ENCODE results near the gene ERRFI1. TPM values are rescaled to one million over a fixed set of nuclear protein-coding genes. Genes with fewer than 3 reads are reported as not detected.
A peak's percentile ranks its signal among the peaks of the same experiment; 100 is the strongest.

Gene ERRFI1
- total RNA-seq, 1 donor from 2014 or later = 2.0 TPM

- no peak for DNase-seq
- no peaks in the 10 kb centered on the region for H3K9me3 Mint-ChIP-seq
- H3K27me3 Mint-ChIP-seq = peaks cover 30% of the 10 kb centered on the region
- no peak overlapping the region for H3K4me3 Mint-ChIP-seq
- H3K4me1 Mint-ChIP-seq = peaks cover 7% of the 10 kb centered on the region
- no peaks in the 10 kb centered on the region for H3K36me3 Mint-ChIP-seq (ENCODE audit: low read depth)
- intact Hi-C loops (cut with micrococcal nuclease) = loop anchor here (1.0 kb wide), 1 partner anchor 283 kb away; no protein-coding TSS in a partner anchor
- no peak overlapping the region for H3K27ac Mint-ChIP-seq
Measured at GRCh38 chr1:8031176-8031785, 5.2 kb upstream of the ERRFI1 start.

GRCh38 chr1:8028571-8028910, 2.4 kb upstream of the ERRFI1 start:
- no peaks in the 10 kb centered on the region for H3K36me3 Mint-ChIP-seq (ENCODE audit: low read depth)
- H3K4me1 Mint-ChIP-seq = peaks cover 12% of the 10 kb centered on the region
- H3K27me3 Mint-ChIP-seq = peaks cover 45% of the 10 kb centered on the region
- no peak overlapping the region for H3K4me3 Mint-ChIP-seq
- H3K27ac Mint-ChIP-seq = no peak overlapping the region
- no peak for DNase-seq
- no peaks in the 10 kb centered on the region for H3K9me3 Mint-ChIP-seq
- intact Hi-C loops (cut with micrococcal nuclease) = no loop called here

- Mint-ChIP-seq H3K4me3 (no peak overlapping the region), H3K9me3 (no peaks in the 10 kb centered on the region), H3K4me1 (peaks cover 10% of the 10 kb centered on the region), H3K36me3 (ENCODE audit: low read depth) (no peaks in the 10 kb centered on the region), H3K27me3 (peaks cover 51% of the 10 kb centered on the region), H3K27ac (peak overlapping the region; percentile 32)
- no peak for DNase-seq
- intact Hi-C loops (cut with micrococcal nuclease) = no loop called here
Measured at GRCh38 chr1:8027748-8028570, 1.9 kb upstream of the ERRFI1 start.

- H3K4me3 Mint-ChIP-seq = peak overlapping the region; percentile 71
- no peaks in the 10 kb centered on the region for H3K36me3 Mint-ChIP-seq (ENCODE audit: low read depth)
- H3K4me1 Mint-ChIP-seq = peaks cover 10% of the 10 kb centered on the region
- no peaks in the 10 kb centered on the region for H3K9me3 Mint-ChIP-seq
- peaks cover 57% of the 10 kb centered on the region for H3K27me3 Mint-ChIP-seq
- peak overlapping the region; percentile 74 for H3K27ac Mint-ChIP-seq
- no peak for DNase-seq
- intact Hi-C loops (cut with micrococcal nuclease) = loop anchor here (1.0 kb wide), 2 partner anchors 45 to 291 kb away; partner anchors contain the start of gene SLC45A1
Measured at GRCh38 chr1:8026976-8027747, 1.1 kb upstream of the ERRFI1 start.

GRCh38 chr1:8025671-8026144, 401 bp downstream of the ERRFI1 start:
- peak overlapping the region; percentile 89 for H3K4me3 Mint-ChIP-seq
- no peaks in the 10 kb centered on the region for H3K36me3 Mint-ChIP-seq (ENCODE audit: low read depth)
- H3K4me1 Mint-ChIP-seq = peaks cover 10% of the 10 kb centered on the region
- no peaks in the 10 kb centered on the region for H3K9me3 Mint-ChIP-seq
- H3K27ac Mint-ChIP-seq = peak overlapping the region; percentile 76
- intact Hi-C loops (cut with micrococcal nuclease) = loop anchor here (1.0 kb wide), 2 partner anchors 43 to 293 kb away; partner anchors contain the start of gene SLC45A1
- DNase-seq = no peak
- H3K27me3 Mint-ChIP-seq = peaks cover 64% of the 10 kb centered on the region

GRCh38 chr1:8025061-8025670, 943 bp downstream of the ERRFI1 start:
- Mint-ChIP-seq H3K27me3 (peaks cover 65% of the 10 kb centered on the region), H3K4me1 (peaks cover 10% of the 10 kb centered on the region), H3K36me3 (ENCODE audit: low read depth) (no peaks in the 10 kb centered on the region), H3K27ac (peak overlapping the region; percentile 76), H3K9me3 (no peaks in the 10 kb centered on the region), H3K4me3 (peak overlapping the region; percentile 89)
- intact Hi-C loops (cut with micrococcal nuclease) = no loop called here
- DNase-seq = no peak

- peaks cover 10% of the 10 kb centered on the region for H3K4me1 Mint-ChIP-seq
- H3K27me3 Mint-ChIP-seq = peaks cover 72% of the 10 kb centered on the region
- DNase-seq = no peak
- intact Hi-C loops (cut with micrococcal nuclease) = no loop called here
- no peak overlapping the region for H3K4me3 Mint-ChIP-seq
- no peaks in the 10 kb centered on the region for H3K9me3 Mint-ChIP-seq
- no peaks in the 10 kb centered on the region for H3K36me3 Mint-ChIP-seq (ENCODE audit: low read depth)
- H3K27ac Mint-ChIP-seq = no peak overlapping the region
Measured at GRCh38 chr1:8024329-8024728, 1.8 kb downstream of the ERRFI1 start.

- H3K9me3 Mint-ChIP-seq = no peaks in the 10 kb centered on the region
- no peak overlapping the region for H3K4me3 Mint-ChIP-seq
- no peak overlapping the region for H3K27ac Mint-ChIP-seq
- intact Hi-C loops (cut with micrococcal nuclease) = no loop called here
- peaks cover 10% of the 10 kb centered on the region for H3K4me1 Mint-ChIP-seq
- no peaks in the 10 kb centered on the region for H3K36me3 Mint-ChIP-seq (ENCODE audit: low read depth)
- no peak for DNase-seq
- peaks cover 72% of the 10 kb centered on the region for H3K27me3 Mint-ChIP-seq
Measured at GRCh38 chr1:8023995-8024313, 2.2 kb downstream of the ERRFI1 start.

GRCh38 chr1:8023287-8023994, 2.7 kb downstream of the ERRFI1 start:
- Mint-ChIP-seq H3K36me3 (ENCODE audit: low read depth) (no peaks in the 10 kb centered on the region), H3K27me3 (peaks cover 70% of the 10 kb centered on the region), H3K4me1 (peaks cover 10% of the 10 kb centered on the region), H3K9me3 (no peaks in the 10 kb centered on the region), H3K27ac (no peak overlapping the region), H3K4me3 (no peak overlapping the region)
- DNase-seq = no peak
- intact Hi-C loops (cut with micrococcal nuclease) = no loop called here

- Mint-ChIP-seq H3K27me3 (peaks cover 65% of the 10 kb centered on the region), H3K27ac (no peak overlapping the region)
- intact Hi-C loops (cut with micrococcal nuclease) = no loop called here
Measured at GRCh38 chr1:8022395-8023286, 3.5 kb downstream of the ERRFI1 start.

GRCh38 chr1:8021676-8022266, 4.3 kb downstream of the ERRFI1 start:
- peaks cover 8% of the 10 kb centered on the region for H3K4me1 Mint-ChIP-seq
- H3K36me3 Mint-ChIP-seq (ENCODE audit: low read depth) = no peaks in the 10 kb centered on the region

More at GRCh38 chr1:8022395-8023286, 3.5 kb downstream of the ERRFI1 start:
- Mint-ChIP-seq H3K9me3 (no peaks in the 10 kb centered on the region), H3K36me3 (ENCODE audit: low read depth) (no peaks in the 10 kb centered on the region), H3K4me3 (no peak overlapping the region), H3K4me1 (peaks cover 10% of the 10 kb centered on the region)
- DNase-seq = no peak

GRCh38 chr1:8020032-8020431, 6.1 kb downstream of the ERRFI1 start:
- H3K9me3 Mint-ChIP-seq = no peaks in the 10 kb centered on the region

More at GRCh38 chr1:8021676-8022266, 4.3 kb downstream of the ERRFI1 start:
- Mint-ChIP-seq H3K9me3 (no peaks in the 10 kb centered on the region), H3K27ac (no peak overlapping the region), H3K27me3 (peaks cover 64% of the 10 kb centered on the region), H3K4me3 (no peak overlapping the region)
- intact Hi-C loops (cut with micrococcal nuclease) = no loop called here
- DNase-seq = no peak

More at GRCh38 chr1:8020032-8020431, 6.1 kb downstream of the ERRFI1 start:
- peaks cover 66% of the 10 kb centered on the region for H3K27me3 Mint-ChIP-seq
- DNase-seq = no peak
- no peak overlapping the region for H3K27ac Mint-ChIP-seq
- intact Hi-C loops (cut with micrococcal nuclease) = no loop called here
- H3K4me1 Mint-ChIP-seq = peaks cover 2% of the 10 kb centered on the region
- no peaks in the 10 kb centered on the region for H3K36me3 Mint-ChIP-seq (ENCODE audit: low read depth)
- no peak overlapping the region for H3K4me3 Mint-ChIP-seq

All from activated CD4-positive, alpha-beta T cell treated with anti-CD3 and anti-CD28 coated beads, Interleukin-2, amount 10 ng/mL, durations not matched to agents 24 days and 14 days (primary cell).